HG03039 (cell line): Measurements from ENCODE around the gene ZMIZ1.

ENCODE experiments used
- ATAC-seq: cut with Tn5 transposase; IDR thresholded peaks from one replicate; pipeline ENCODE4 v1.9.1; 2021; ENCODE audit warnings: mild to moderate bottlenecking, moderate library complexity; ENCODE audit not compliant: unreplicated experiment

ZMIZ1 gene

DNA sequence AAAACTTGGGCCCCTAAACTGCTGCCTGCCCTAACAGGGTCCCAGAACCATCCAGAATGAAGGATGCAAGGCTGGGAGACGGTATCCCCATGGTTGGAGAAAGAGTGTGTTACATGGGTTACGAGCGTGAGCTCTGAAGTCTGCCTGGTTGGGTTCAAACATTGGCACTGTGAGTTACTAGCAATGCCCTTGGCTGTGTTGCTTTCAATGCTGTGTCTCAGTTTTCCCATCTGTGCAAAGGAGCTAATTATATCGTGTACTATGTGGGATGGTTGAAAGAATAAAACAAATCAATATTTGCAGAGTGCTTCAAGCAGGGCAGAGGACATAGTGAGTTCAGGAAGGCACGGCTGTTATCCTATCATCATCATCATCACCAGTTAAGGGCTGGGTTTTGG lies 114.7 kb downstream of the ZMIZ1 start:
- ATAC-seq: no peak

DNA sequence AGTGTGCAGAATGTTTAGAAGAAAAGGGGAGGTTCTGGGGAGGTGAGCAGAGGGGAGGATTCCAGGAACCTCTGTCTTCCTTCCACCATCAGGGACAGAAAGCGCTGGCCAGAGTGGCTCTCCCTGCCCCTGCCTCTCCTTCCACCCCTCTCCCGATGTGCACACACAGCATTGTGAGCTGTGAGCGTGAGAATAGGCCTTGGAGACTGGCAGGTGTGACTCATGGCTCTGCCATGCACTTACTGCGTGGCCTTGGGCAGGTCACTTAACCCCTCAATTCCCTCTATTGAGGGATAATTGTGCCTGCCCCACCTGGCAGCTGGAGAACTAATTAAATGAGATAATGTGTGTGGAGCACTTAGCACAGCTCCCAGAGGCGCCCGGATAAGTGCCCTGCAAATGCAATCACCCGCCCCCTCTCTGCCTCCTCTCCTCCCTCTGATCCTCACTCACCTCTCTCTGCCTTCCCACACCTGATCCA lies 115.4 kb downstream of the ZMIZ1 start:
- ATAC-seq: no peak

DNA sequence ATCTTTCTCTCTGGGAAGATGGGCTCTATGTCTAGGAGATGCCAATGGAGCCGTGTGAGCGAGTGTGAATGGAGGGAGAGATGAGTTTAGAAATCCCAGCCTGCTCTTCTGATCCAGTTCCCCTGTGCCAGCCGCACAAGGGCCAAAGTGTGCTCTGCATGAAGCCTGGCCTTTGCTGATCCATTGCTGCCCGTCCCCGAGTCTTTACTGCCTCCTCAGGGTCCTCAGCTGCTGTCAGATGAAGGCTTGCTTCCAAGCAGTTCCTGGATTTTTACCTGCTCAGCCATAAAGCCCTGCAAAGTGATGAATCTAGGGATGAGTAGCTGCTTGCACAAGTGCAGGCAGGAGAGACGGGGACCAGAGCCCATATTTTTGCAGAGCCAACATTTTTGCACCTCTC lies 115.9 kb downstream of the ZMIZ1 start:
- no peak for ATAC-seq

DNA sequence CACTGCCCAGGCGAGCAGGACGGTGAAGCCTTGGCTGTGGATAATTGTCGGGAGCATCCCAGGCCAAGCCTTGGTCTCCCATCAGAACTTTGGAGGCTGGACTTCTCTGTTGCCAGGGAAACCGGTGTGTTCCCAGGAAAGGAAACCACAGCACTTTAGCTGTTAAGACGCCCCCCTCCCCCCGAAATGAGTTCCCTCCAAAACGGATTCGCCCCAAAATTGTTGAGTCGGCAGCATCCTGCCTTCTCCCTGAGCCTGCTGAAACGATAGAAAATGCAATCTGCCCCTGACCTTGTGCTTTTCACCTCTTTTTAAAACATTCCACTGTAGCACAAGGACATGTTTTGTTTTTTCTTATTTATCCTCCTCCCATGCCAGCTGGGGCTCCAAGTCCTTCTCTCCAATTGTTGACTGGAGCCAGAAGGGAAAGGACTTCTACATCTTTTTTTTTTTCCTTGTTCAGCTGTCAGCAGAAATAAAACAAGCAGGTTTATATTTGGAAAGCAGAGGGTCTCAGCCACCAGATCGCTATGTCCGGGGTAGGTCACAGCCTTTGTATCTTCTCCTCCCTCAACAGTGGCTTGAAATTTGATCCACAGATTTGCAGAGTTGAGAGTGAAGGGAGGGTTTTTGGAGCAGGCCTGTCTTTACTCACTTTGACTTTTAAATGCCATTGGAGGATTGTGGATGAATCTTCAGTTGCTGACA lies 116.5 kb downstream of the ZMIZ1 start:
- no peak for ATAC-seq

GRCh38 chr10:79185796-79186374 lies 117.1 kb downstream of the ZMIZ1 start:
- ATAC-seq: no peak

DNA sequence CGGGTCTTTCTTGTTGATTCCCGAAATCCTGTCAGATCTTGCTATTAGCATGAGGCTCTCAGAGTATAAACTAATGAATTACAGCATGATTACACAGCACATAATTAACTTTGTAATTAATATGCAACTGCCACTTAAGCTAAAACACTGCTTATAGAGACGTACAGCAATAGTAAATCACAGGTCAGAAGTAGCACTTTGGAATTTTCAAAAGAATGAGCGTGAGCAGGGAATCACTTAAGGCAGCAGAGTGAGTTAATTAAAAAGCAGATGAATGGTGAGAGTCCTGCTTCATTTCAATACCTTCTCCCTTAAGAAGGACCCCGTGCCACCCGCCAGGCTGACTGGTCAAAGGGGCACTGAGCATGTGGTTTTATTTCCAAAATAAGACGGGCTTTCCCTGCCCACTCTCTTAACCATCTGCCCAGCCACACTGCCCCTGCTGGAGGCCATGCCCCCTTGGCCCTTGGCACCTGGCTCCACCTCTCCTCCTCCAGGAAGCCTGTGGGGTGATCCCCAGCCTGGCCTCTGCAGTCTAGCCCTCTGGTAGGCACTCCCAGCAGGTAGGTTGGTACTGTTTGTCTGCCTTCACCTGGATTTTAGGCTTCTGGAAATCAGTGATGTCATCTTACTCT lies 117.8 kb downstream of the ZMIZ1 start:
- no peak for ATAC-seq

GRCh38 chr10:79187121-79187940 lies 118.6 kb downstream of the ZMIZ1 start:
- no peak for ATAC-seq

GRCh38 chr10:79188154-79188965 lies 119.6 kb downstream of the ZMIZ1 start:
- ATAC-seq: no peak

- ATAC-seq: no peak
These were observed 120.4 kb downstream of the ZMIZ1 start for GRCh38 chr10:79189181-79189580.

- ATAC-seq: no peak
These were observed 121.2 kb downstream of the ZMIZ1 start for GRCh38 chr10:79189853-79190435.

GRCh38 chr10:79190740-79191261 lies 122.0 kb downstream of the ZMIZ1 start:
- no peak for ATAC-seq

- no peak for ATAC-seq
These were observed 123.3 kb downstream of the ZMIZ1 start for GRCh38 chr10:79191951-79192676.

- no peak for ATAC-seq
These were observed 123.9 kb downstream of the ZMIZ1 start for GRCh38 chr10:79192677-79193003.

- no peak for ATAC-seq
These were observed 125.1 kb downstream of the ZMIZ1 start for GRCh38 chr10:79193694-79194382.

- peak; percentile 74 for ATAC-seq
These were observed 126.5 kb downstream of the ZMIZ1 start for GRCh38 chr10:79195091-79195923.

GRCh38 chr10:79196470-79197461 lies 128.0 kb downstream of the ZMIZ1 start:
- ATAC-seq: no peak

- no peak for ATAC-seq
These were observed 128.8 kb downstream of the ZMIZ1 start for GRCh38 chr10:79197558-79197957.
